ENCODE results near the gene EFHD1.
A peak's percentile ranks its signal among the peaks of the same experiment; 100 is the strongest.
"Not testable (repeated sequence)": the region's sequence is repeated elsewhere in the genome, so short reads cannot be mapped to it uniquely, and the experiment has no call there.

Gene EFHD1

DNA sequence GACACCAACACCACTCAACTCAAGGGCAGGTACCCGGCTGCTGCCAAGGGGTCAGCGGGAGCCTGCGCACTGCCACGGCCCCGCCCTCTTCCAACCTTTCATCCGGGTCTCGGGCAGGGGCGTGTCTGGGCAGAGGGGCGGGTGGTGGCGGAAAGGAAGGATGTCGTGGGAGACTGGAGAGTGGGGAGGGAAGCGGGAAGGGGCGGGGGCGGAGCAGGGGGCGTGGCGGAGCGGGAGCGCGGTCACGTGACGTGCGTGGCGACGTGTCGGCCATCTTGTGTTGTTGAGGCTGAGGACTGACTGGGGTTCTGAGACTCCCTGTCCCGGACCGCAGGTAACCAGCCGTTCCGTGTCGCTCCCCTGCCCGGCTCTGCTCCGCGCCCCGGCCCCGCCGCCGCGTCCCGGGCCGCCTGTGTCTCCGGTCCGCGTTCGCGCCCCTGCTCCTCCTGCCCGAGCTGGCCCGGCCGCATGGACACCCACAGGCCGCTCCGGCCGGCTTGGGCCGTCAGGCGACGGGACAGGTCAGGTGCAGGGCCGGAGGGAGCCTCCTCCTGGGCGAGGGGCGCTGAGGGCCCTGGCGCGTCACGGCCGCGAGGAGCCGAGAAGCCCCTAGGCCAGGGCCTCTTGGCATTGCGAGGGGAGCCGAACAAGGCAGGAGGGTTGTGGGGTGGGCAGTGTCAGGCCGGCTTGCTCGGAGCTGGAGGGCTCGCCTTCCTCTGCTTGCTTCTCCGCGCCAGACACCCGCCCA is 63.8 kb downstream of the EFHD1 start, which contains the start of gene GIGYF2:
Gene GIGYF2, plus strand, starts transcription at position 273 of the 748 bp plus-strand sequence. CDS start 37,867 bp downstream, outside the sequence.
- DNase-seq = peak; percentile 85 to 94 (median 89)

DNA sequence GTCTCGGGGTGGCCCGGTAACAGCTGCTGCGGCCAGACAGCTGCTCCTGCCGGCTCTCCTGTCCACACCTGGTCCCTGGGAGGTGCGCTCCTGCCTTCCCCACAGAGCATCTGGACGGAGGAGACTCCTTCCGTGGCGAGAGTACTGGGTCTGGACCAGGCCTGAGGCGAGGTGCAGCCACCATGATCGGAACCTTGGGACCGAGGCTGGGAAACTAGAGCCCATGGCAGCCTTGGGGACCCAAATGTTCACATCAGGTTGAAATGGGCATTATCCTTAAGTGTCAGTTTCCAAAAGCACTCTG is 64.4 kb downstream of the EFHD1 start:
- peak in 1 of 4 experiments; percentile 9 for DNase-seq

GRCh38 chr2:232698556-232699091 is 65.2 kb downstream of the EFHD1 start:
- no peak for DNase-seq

DNA sequence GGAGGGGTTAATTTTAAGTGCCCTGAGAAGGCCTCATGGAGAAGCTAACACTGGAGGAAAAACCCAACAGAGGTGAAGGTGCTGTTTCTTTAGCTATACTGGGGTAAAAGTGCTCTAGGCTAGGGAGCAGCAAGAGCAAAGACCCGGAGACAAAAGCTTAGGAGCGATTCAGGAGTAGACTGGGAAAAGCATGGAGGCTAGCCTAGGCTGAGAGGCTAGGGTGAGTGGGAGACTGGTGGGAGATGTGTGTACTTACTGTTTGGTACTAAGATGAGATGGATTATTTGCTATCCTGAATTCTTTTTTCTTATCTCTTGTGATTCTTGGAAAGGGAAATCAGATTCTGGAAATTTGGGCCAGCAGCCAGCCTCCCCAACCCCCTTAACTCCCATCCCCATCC is 65.7 kb downstream of the EFHD1 start:
- DNase-seq = no peak

- no peak for DNase-seq
Observed at GRCh38 chr2:232700154-232700553, 66.8 kb downstream of the EFHD1 start.

DNA sequence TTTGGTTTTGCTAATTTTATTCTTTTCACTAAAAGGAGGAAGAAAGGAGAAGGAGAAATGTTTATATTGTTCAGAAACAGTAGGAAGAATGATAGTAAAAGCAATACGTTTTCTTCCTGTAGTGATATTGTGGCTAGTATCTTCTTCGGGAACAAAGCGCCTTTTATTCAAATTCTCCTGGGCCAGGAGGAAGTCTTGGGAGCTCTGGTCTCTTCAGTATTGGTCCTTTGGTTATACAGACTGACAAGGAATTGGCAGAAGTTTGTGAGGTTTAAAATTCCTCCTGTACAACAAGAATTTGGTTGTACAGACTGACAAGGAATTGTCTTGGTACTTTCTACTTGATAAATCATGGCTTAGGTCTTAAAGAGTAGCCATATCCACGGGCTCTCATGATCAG is 73.7 kb downstream of the EFHD1 start:
- no peak for DNase-seq

GRCh38 chr2:232713505-232713904 is 80.1 kb downstream of the EFHD1 start:
- DNase-seq = no peak

DNA sequence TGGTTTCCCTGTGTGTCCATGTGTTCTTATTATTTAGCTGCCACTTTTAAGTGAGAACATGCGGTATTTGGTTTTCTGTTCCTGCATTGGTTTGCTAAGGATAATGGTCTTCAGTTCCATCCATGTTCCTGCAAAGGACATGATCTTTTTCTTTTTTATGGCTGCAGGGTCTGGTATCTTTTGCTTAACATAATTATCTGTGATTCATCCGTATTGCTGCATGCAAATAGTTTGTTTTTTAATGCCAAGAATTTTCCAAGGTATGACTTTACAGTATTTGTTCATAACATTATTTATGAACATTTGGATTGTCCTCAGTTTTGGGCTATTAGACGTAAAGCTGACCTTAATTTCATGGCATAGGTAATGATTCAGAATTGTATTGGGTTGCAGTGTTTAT is 81.6 kb downstream of the EFHD1 start:
- no peak for DNase-seq

GRCh38 chr2:232720056-232720455 is 86.7 kb downstream of the EFHD1 start:
- DNase-seq = not testable (repeated sequence)

DNA sequence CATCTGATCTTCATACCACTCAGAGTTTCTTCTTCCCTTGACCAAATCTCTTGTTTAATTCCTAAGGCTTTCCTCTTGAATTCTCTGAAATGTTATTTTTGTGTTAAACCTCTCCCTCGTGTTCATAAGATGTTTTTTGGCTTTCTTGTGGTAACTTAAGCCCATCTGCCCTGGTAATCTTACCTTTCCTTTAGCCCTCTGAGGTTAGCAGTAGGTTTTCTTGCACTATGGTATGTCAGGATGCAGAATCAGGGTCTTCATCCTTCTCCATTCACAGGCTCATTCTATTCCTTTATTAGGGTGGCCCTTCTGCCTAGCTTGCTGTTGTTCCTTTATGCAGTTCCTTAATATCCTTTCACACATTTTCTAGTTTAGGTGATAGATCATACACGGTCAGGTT is 87.9 kb downstream of the EFHD1 start:
- DNase-seq = no peak

DNA sequence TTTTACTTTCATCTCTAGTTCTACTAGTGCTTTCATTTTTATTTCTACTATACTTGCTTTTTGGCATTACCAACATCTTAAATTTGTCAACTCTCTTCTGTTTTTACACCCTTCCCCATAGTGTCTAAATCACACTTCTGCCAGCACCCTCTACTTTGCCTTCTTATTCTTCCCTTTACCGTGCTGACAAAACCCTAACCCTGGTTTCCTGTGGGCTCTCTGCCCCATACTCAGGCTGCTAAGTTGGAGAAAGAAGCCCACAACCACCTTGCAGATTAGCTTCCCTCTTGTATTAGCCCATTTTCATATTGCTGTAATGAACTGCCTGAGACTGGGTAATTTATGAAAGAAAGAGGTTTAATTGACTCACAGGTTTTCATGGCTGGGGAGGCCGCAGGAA is 88.5 kb downstream of the EFHD1 start:
- no peak for DNase-seq

GRCh38 chr2:232723027-232723426 is 89.6 kb downstream of the EFHD1 start:
- DNase-seq = no peak

DNA sequence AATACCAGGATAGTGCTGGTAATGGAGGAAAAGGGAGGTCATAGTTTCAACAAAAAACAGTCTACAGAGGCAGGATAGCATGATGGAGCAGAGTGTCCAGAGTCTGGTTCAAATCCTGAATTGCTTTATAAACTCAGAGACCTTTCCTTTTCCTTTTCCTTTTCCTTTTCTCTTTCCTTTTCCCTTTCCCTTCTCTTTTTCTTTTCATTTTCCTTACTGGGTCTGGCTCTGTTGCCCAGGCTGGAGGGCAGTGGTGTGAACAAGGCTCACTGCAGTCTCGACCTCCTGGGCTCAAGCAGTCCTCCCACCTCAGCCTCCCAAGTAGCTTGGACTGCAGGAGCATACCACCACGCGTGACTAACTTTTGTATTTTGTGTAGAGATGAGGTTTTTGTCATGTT is 95.4 kb downstream of the EFHD1 start:
- DNase-seq = no peak

GRCh38 chr2:232731470-232731869 is 98.1 kb downstream of the EFHD1 start:
- no peak for DNase-seq
